Osteoblast (primary cell): Measurements from ENCODE around the gene COL18A1. TPM values are rescaled to one million over a fixed set of nuclear protein-coding genes. Genes with fewer than 3 reads are reported as not detected.

Experiments used
- DNase-seq: peaks from one replicate; pipeline ENCODE4 v3.0.0; 2011; ENCODE audit warnings: low spot score, mixed read lengths; ENCODE audit not compliant: insufficient read length; ENCODE audit errors: missing footprints
- H2AFZ ChIP-seq: 2 replicates; pipeline ENCODE4 v1.6.0; 2011; ENCODE audit warnings: mild to moderate bottlenecking, low read length
- H3K27ac ChIP-seq: 2 replicates; pipeline ENCODE4 v1.5.1; 2011; ENCODE audit warnings: mild to moderate bottlenecking, low read depth, low read length, moderate library complexity
- H3K27me3 ChIP-seq: 2 replicates; pipeline ENCODE4 v1.6.0; 2012; ENCODE audit warnings: mild to moderate bottlenecking, control low read depth, inconsistent platforms, low read length, moderate library complexity; ENCODE audit not compliant: insufficient read depth
- H3K36me3 ChIP-seq: 2 replicates; pipeline ENCODE4 v1.5.1; 2011; ENCODE audit warnings: mild to moderate bottlenecking, low read length, control low read depth, moderate library complexity; ENCODE audit not compliant: insufficient read depth
- H3K4me1 ChIP-seq: 2 replicates; pipeline ENCODE4 v1.5.1; 2011; ENCODE audit warnings: mild to moderate bottlenecking, low read length, control low read depth, moderate library complexity; ENCODE audit not compliant: insufficient read depth
- H3K4me2 ChIP-seq: 2 replicates; pipeline ENCODE4 v1.6.0; 2011; ENCODE audit warnings: mild to moderate bottlenecking, low read length; ENCODE audit not compliant: insufficient read depth
- H3K4me3 ChIP-seq: fragments of 200-600 bp; sonication (generic); 3 replicates; pipeline ENCODE4 v1.5.1; 2012; ENCODE audit warnings: mild to moderate bottlenecking, low read length, inconsistent platforms; ENCODE audit not compliant: insufficient read depth
- H3K79me2 ChIP-seq: 2 replicates; pipeline ENCODE4 v1.6.0; 2012; ENCODE audit warnings: mild to moderate bottlenecking, low read length, control low read depth, inconsistent platforms; ENCODE audit not compliant: insufficient read depth
- H3K9me3 ChIP-seq: 2 replicates; pipeline ENCODE4 v1.5.1; 2011; ENCODE audit warnings: low read depth, low read length, control low read depth
- H4K20me1 ChIP-seq: 2 replicates; pipeline ENCODE4 v1.6.0; 2012; ENCODE audit warnings: mild to moderate bottlenecking, low read length, control low read depth; ENCODE audit not compliant: insufficient read depth
- CTCF ChIP-seq: IDR thresholded peaks from 2 replicates; pipeline ENCODE4 v1.5.1; 2011; ENCODE audit warnings: mild to moderate bottlenecking, low read depth, low read length, moderate library complexity; ENCODE audit errors: extremely low read depth
- total RNA-seq: library from RNA; depleted of rRNA; stranded (reverse); fragments of >200 nt; gene quantifications from 2 replicates; pipeline ENCODE4 v1.2.3, GENCODE V29; 2012

COL18A1 gene
- total RNA-seq, 1 donor, result 8.3 TPM

GRCh38 chr21:45479691-45480675, 75.0 kb downstream of the COL18A1 start:
- Histone ChIP-seq H3K79me2 (no peaks in the 10 kb centered on the region), H3K4me3 (no peak overlapping the region), H3K27me3 (no peaks in the 10 kb centered on the region), H3K4me2 (no peak overlapping the region), H3K36me3 (no peaks in the 10 kb centered on the region), H3K9me3 (no peaks in the 10 kb centered on the region), H2AFZ (no peak overlapping the region), H4K20me1 (no peaks in the 10 kb centered on the region), H3K4me1 (peaks cover 3% of the 10 kb centered on the region), H3K27ac (no peak overlapping the region)
- TF ChIP-seq CTCF, result no peak
- DNase-seq, result no peak

- Histone ChIP-seq H3K4me1 (peaks cover 3% of the 10 kb centered on the region), H3K4me2 (no peak overlapping the region), H3K36me3 (no peaks in the 10 kb centered on the region), H3K27ac (no peak overlapping the region), H4K20me1 (no peaks in the 10 kb centered on the region), H3K4me3 (no peak overlapping the region), H3K9me3 (no peaks in the 10 kb centered on the region), H3K79me2 (no peaks in the 10 kb centered on the region), H2AFZ (no peak overlapping the region), H3K27me3 (no peaks in the 10 kb centered on the region)
- TF ChIP-seq CTCF, result no peak
- no peak for DNase-seq
Measured at GRCh38 chr21:45480701-45481500, 75.9 kb downstream of the COL18A1 start.

- no peaks in the 10 kb centered on the region for H3K27me3 ChIP-seq
Measured at GRCh38 chr21:45481566-45481965, 76.6 kb downstream of the COL18A1 start.

More at GRCh38 chr21:45481566-45481965, 76.6 kb downstream of the COL18A1 start:
- H4K20me1 ChIP-seq, result no peaks in the 10 kb centered on the region
- H3K36me3 ChIP-seq, result no peaks in the 10 kb centered on the region
- no peaks in the 10 kb centered on the region for H3K9me3 ChIP-seq
- no peak overlapping the region for H3K4me2 ChIP-seq
- TF ChIP-seq CTCF, result no peak
- H3K4me1 ChIP-seq, result peaks cover 3% of the 10 kb centered on the region
- no peaks in the 10 kb centered on the region for H3K79me2 ChIP-seq
- H2AFZ ChIP-seq, result no peak overlapping the region
- H3K27ac ChIP-seq, result no peak overlapping the region
- no peak overlapping the region for H3K4me3 ChIP-seq
- DNase-seq, result no peak
